NB4 (cell line): ENCODE results near the gene SLC35A5.
"Not testable (repeated sequence)": the region's sequence is repeated elsewhere in the genome, so short reads cannot be mapped to it uniquely, and the experiment has no call there.

Source experiments
- DNase-seq: peaks from one replicate; pipeline ENCODE4 v3.0.0; 2010; ENCODE audit warnings: low read depth
- H3K4me3 ChIP-seq: one replicate; pipeline ENCODE4 v1.5.1; 2011; ENCODE audit warnings: mild to moderate bottlenecking, low read depth, low read length, moderate library complexity
- CTCF ChIP-seq: IDR thresholded peaks from one replicate; pipeline ENCODE4 v1.5.1; 2012; ENCODE audit warnings: low read depth, low read length
- MYC ChIP-seq: IDR thresholded peaks from 2 replicates; pipeline ENCODE4 v1.6.1; 2011; ENCODE audit warnings: low read depth, low read length
- POLR2A ChIP-seq: IDR thresholded peaks from 2 replicates; pipeline ENCODE4 v1.6.1; 2011; ENCODE audit warnings: mild to moderate bottlenecking; ENCODE audit not compliant: insufficient read length; ENCODE audit errors: extremely low read depth
- TF ChIP-seq, protein P1 (sequence below): IDR thresholded peaks from 2 replicates; pipeline ENCODE4 v1.6.1; 2011; ENCODE audit warnings: low read depth, low read length

SLC35A5 gene

GRCh38 chr3:112555535-112556170, 6.2 kb upstream of the SLC35A5 start:
- no peak for DNase-seq
- TF ChIP-seq POLR2A, result no peak
- no peak for TF ChIP-seq CTCF
- TF ChIP-seq MYC, result no peak
- TF ChIP-seq, protein P1, sequence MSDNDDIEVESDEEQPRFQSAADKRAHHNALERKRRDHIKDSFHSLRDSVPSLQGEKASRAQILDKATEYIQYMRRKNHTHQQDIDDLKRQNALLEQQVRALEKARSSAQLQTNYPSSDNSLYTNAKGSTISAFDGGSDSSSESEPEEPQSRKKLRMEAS, result no peak
- H3K4me3 ChIP-seq, result no peak overlapping the region

- no peak overlapping the region for H3K4me3 ChIP-seq
- peak; percentile 14 for DNase-seq
- TF ChIP-seq POLR2A (no peak), CTCF (no peak)
- TF ChIP-seq, protein P1, result no peak
Observed at GRCh38 chr3:112557976-112558375, 3.9 kb upstream of the SLC35A5 start.

GRCh38 chr3:112560307-112560706, 1.5 kb upstream of the SLC35A5 start:
- H3K4me3 ChIP-seq, result peak overlapping the region; percentile 100
- TF ChIP-seq CTCF, result no peak
- TF ChIP-seq, protein P1, result no peak
- DNase-seq, result no peak

- no peak for TF ChIP-seq POLR2A
- no peak for TF ChIP-seq CTCF
- TF ChIP-seq, protein P1, result no peak
- no peak for TF ChIP-seq MYC
- peak; percentile 86 for DNase-seq
- peak overlapping the region; percentile 100 for H3K4me3 ChIP-seq
Observed at GRCh38 chr3:112560721-112561483, 943 bp upstream of the SLC35A5 start.

DNA sequence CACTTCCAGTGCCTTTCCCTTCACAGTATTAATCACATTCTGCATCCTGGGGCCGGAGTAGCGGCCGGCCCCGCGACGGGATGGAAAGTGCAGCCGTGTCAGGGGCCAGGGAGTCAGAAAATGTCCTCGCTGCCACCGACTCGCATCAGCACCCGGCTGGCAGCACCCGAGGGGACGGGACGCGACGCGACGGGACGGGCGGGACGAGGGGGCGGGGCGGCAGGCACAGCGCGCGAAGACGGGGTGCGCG, 436 bp upstream of the SLC35A5 start:
- TF ChIP-seq, protein P1, result no peak
- TF ChIP-seq MYC, result no peak
- H3K4me3 ChIP-seq, result peak overlapping the region; percentile 100
- DNase-seq, result no peak

GRCh38 chr3:112564247-112564939, 2.5 kb downstream of the SLC35A5 start:
- H3K4me3 ChIP-seq, DNase-seq: not testable (repeated sequence)
